ENCODE measurements around the gene TMC1.
"Not testable (repeated sequence)": the region's sequence is repeated elsewhere in the genome, so short reads cannot be mapped to it uniquely, and the experiment has no call there.

Gene TMC1

GRCh38 chr9:72486594-72486955, 34.8 kb upstream of the TMC1 start:
- ATAC-seq (ENCODE audit: low read depth), result no peak
- no peaks in the 10 kb centered on the region for H3K36me3 ChIP-seq (ENCODE audit: low read depth)

GRCh38 chr9:72487665-72488064, 33.7 kb upstream of the TMC1 start:
- not testable (repeated sequence) for H3K27me3 ChIP-seq (ENCODE audit: insufficient read depth, poor library complexity, severe bottlenecking); H3K9me3 ChIP-seq (ENCODE audit: severe bottlenecking); H3K4me3 ChIP-seq (ENCODE audit: severe bottlenecking); H3K27ac ChIP-seq (ENCODE audit: poor library complexity, severe bottlenecking); H3K36me3 ChIP-seq (ENCODE audit: low read depth); DNase-seq (ENCODE audit: low spot score); H3K4me1 ChIP-seq (ENCODE audit: insufficient read depth, poor library complexity, severe bottlenecking); ATAC-seq (ENCODE audit: low read depth)

More at GRCh38 chr9:72486594-72486955, 34.8 kb upstream of the TMC1 start:
- H3K4me1 ChIP-seq (ENCODE audit: insufficient read depth, poor library complexity, severe bottlenecking), result no peaks in the 10 kb centered on the region
- no peaks in the 10 kb centered on the region for H3K9me3 ChIP-seq (ENCODE audit: severe bottlenecking)
- no peak for TF ChIP-seq CTCF (IDR thresholded peaks at IDR 0.05; ENCODE audit: poor library complexity, severe bottlenecking)
- DNase-seq (ENCODE audit: low spot score), result no peak
- no peak overlapping the region for H3K4me3 ChIP-seq (ENCODE audit: severe bottlenecking)
- no peaks in the 10 kb centered on the region for H3K27me3 ChIP-seq (ENCODE audit: insufficient read depth, poor library complexity, severe bottlenecking)
- H3K27ac ChIP-seq (ENCODE audit: poor library complexity, severe bottlenecking), result no peak overlapping the region

GRCh38 chr9:72489986-72490385, 31.4 kb upstream of the TMC1 start:
- no peaks in the 10 kb centered on the region for H3K4me1 ChIP-seq (ENCODE audit: insufficient read depth, poor library complexity, severe bottlenecking)
- no peak for TF ChIP-seq CTCF (IDR thresholded peaks at IDR 0.05; ENCODE audit: poor library complexity, severe bottlenecking)
- H3K4me3 ChIP-seq (ENCODE audit: severe bottlenecking), result no peak overlapping the region
- DNase-seq (ENCODE audit: low spot score) (no peak), ATAC-seq (ENCODE audit: low read depth) (no peak)
- no peaks in the 10 kb centered on the region for H3K27me3 ChIP-seq (ENCODE audit: insufficient read depth, poor library complexity, severe bottlenecking)
- no peaks in the 10 kb centered on the region for H3K36me3 ChIP-seq (ENCODE audit: low read depth)
- no peaks in the 10 kb centered on the region for H3K9me3 ChIP-seq (ENCODE audit: severe bottlenecking)
- no peak overlapping the region for H3K27ac ChIP-seq (ENCODE audit: poor library complexity, severe bottlenecking)

GRCh38 chr9:72491242-72491641, 30.2 kb upstream of the TMC1 start:
- no peak for DNase-seq (ENCODE audit: low spot score)
- H3K27ac ChIP-seq (ENCODE audit: poor library complexity, severe bottlenecking), result no peak overlapping the region
- no peak for ATAC-seq (ENCODE audit: low read depth)
- H3K4me3 ChIP-seq (ENCODE audit: severe bottlenecking), result no peak overlapping the region
- H3K36me3 ChIP-seq (ENCODE audit: low read depth), result no peaks in the 10 kb centered on the region
- H3K4me1 ChIP-seq (ENCODE audit: insufficient read depth, poor library complexity, severe bottlenecking), result no peaks in the 10 kb centered on the region
- H3K27me3 ChIP-seq (ENCODE audit: insufficient read depth, poor library complexity, severe bottlenecking), result no peaks in the 10 kb centered on the region
- TF ChIP-seq CTCF (IDR thresholded peaks at IDR 0.05; ENCODE audit: poor library complexity, severe bottlenecking), result no peak
- H3K9me3 ChIP-seq (ENCODE audit: severe bottlenecking), result no peaks in the 10 kb centered on the region

- Histone ChIP-seq H3K9me3 (ENCODE audit: severe bottlenecking) (no peaks in the 10 kb centered on the region), H3K27ac (ENCODE audit: poor library complexity, severe bottlenecking) (no peak overlapping the region), H3K4me3 (ENCODE audit: severe bottlenecking) (no peak overlapping the region), H3K36me3 (ENCODE audit: low read depth) (no peaks in the 10 kb centered on the region), H3K4me1 (ENCODE audit: insufficient read depth, poor library complexity, severe bottlenecking) (no peaks in the 10 kb centered on the region), H3K27me3 (ENCODE audit: insufficient read depth, poor library complexity, severe bottlenecking) (no peaks in the 10 kb centered on the region)
- no peak for TF ChIP-seq CTCF (IDR thresholded peaks at IDR 0.05; ENCODE audit: poor library complexity, severe bottlenecking)
- no peak for ATAC-seq (ENCODE audit: low read depth)
- DNase-seq (ENCODE audit: low spot score), result no peak
These were observed 27.4 kb upstream of the TMC1 start for GRCh38 chr9:72494051-72494450.
